HG03108 (cell line): ENCODE data around the gene DNAJC10.
"Not testable (repeated sequence)": the region's sequence is repeated elsewhere in the genome, so short reads cannot be mapped to it uniquely, and the experiment has no call there.

Source experiments
- ATAC-seq: cut with Tn5 transposase; IDR thresholded peaks from one replicate; pipeline ENCODE4 v1.9.1; 2021; ENCODE audit warnings: moderate library complexity; ENCODE audit not compliant: unreplicated experiment

The DNAJC10 gene

DNA sequence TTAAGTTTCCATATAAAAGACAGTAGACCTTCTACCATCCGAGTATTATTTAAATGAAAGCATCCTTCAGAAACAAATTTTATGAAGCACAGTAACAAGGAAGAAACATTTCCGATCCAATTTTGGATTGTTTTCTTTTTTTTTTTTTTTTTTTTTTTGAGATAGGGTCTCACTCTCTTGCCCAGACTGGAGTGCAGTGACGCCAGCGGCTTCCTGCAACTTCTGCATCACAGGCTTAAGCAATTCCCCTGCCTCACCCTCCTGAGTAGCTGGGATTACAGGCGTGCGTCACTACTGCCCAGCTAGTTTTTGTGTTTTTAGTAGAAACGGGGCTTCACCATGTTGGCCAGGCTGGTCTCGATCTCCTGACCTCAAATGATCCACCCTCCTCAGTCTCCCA lies 3.1 kb downstream of the DNAJC10 start:
- not testable (repeated sequence) for ATAC-seq

DNA sequence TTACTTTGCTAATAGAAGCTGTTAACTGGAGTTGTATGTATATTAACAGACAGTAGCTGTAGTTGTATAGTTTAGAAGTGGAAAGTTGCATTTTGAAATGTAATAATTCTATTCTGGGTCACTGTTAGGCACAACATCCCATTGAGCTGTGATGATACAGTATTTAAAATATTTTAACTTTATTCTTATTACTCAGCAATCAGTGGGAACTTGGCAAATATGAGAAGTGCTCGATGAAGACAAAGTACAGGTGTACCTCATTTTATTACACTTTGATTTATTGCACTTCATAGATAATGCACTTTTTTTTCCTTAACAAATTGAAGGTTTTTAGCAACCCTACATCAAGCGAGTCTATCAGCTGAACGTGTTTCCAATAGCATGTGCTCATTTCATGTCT lies 8.6 kb downstream of the DNAJC10 start:
- ATAC-seq, result no peak

DNA sequence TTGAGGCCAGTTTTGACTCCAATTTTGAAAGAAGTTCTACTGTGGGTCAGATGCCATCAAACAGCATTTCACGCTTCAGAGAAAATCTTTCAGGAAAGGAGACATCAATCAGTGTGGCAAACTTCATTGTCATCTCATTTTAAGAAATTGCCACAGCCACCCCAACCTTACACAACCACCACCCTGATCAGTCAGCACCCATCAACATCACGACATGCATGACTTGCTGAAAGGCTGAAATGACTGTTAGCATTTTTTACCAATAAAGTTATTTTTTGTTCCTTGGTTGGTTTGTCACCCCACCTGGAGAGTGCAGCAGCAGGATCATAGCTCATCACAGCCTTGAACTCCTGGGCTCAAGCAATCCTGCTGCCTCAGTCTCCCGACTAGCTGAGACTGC lies 10.4 kb downstream of the DNAJC10 start:
- ATAC-seq, result no peak

DNA sequence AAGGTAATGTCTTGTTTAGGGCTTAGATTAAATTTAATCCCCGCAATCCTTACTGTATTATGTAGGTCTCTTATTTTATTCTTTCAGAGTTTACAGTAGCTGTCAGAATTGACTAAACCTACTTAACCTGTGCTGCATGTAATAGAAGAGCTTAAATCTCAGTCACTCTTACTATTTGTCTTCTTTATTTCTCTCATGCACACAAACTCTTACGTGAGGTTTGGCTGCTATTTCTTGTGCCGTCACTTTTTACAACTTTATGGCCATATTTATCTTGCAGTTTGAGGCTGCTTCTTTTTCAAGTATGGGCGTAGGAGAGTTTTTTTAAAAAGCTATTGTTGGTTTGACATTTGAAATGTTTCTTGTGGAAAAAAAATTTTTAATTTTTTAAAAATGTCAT lies 12.0 kb downstream of the DNAJC10 start:
- ATAC-seq, result no peak

DNA sequence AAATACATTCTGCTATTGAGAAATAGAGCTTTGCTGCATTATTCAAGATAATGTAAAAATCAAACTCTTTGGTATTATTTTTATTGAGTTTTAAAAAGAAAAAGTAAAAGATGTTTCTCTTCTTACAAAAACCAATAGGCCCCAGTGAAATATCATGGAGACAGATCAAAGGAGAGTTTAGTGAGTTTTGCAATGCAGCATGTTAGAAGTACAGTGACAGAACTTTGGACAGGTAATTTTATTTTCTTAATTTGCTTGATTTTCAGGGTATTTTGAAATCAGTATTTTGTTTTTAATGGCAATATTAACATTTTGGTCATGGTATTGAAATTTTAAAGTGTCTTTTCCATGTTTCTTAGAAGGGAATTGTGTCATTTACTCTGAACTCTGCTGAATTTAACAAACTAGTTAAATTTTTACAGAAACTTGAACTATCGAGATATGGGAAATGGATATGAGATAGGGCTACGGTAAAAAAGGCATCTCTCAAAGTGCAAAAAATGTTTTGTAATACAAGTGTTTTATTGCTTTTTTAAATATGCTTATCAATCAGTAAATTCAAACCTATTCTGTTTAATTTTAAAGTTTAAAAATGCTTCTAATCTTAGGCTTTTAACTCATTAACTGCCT lies 13.8 kb downstream of the DNAJC10 start:
- ATAC-seq, result no peak

DNA sequence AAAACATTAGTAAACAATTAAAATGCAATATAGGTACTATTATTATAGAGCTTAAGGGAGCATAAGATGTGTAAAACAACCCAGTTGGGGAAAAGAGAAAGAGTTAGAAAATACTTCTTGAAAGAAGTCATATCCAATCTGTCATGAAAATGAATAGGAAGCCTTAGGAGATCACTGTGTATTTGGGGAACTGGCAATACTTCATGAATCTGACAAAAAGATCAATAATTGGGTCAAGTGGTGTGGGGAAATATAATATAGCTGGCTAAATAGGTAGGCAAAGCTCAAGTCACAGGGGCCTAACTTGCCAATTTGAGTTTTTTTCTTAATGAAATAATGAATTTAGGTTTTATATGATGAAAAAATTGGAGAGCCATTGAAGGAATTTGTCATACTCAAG lies 14.4 kb downstream of the DNAJC10 start:
- ATAC-seq, result no peak

DNA sequence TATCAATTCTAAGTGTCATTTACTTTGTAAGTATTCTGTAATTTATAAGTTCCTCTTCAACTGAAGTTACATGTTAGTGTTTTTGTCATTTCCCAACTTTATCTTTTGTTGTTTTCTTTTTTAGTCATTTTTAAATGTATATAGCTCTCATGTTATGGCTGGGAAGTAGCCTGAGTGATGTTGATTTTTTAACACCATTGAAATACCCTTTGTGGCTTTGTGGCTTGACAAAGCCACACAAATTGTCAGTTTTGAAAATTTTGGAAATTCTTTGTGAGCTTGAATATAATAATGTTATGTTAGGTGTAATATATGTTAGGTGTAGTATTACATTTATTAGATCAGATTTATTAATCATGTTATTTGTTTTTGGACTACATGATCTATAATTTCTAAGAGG lies 16.7 kb downstream of the DNAJC10 start:
- ATAC-seq, result no peak

DNA sequence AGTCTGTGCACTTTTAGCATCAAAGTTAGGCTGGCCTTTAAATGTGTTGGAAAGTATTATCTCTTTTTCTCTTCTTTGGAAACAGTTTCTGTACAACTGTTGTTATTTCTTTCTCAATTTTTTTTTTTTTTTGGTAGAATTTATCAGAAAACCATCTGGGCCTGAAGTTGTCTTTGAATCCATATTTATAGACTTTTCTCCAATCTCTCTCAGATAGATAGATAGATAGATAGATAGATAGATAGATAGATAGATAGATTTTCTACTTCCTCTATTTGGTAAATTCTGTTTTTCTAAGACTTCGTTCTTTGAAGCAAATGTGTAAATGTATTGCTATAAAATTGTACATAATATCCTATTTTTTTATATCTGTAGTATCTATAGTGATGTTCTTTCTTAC lies 17.5 kb downstream of the DNAJC10 start:
- ATAC-seq, result no peak

DNA sequence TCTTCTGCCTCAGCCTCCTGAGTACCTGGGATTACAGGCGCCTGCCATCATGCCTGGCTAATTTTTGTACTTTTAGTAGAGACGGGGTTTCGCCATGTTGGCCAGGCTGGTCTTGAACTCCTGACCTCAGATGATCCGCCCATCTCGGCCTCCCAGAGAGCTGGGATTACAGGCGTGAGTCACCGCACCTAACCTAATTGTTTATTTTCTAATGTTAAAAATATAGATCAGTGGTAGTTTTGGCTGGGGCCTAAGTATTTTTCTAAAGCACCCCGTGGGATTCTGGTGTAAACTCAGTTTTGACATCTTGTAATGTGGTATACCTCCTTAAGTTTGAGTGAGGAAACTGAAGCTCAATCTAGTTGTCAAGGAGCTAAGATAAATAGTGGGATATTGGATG lies 20.8 kb downstream of the DNAJC10 start:
- not testable (repeated sequence) for ATAC-seq

DNA sequence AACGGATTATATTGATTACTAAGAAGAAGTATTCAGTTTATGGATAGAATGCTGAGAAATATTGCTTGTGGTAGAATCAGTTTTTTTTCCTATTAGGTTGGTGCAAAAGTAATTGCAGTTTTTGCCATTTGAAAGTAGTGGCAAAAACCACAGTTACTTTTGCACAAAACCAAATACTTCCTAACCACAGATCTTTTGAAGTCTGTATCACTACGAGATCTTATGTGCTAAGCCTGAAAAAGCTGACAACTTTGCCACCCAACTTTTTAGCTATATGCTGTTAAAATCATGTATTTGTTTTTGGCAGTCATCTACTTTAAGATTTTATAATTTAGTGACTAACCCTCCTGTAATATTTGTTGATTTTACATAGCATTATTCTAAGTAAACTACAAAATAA lies 24.6 kb downstream of the DNAJC10 start:
- no peak for ATAC-seq

DNA sequence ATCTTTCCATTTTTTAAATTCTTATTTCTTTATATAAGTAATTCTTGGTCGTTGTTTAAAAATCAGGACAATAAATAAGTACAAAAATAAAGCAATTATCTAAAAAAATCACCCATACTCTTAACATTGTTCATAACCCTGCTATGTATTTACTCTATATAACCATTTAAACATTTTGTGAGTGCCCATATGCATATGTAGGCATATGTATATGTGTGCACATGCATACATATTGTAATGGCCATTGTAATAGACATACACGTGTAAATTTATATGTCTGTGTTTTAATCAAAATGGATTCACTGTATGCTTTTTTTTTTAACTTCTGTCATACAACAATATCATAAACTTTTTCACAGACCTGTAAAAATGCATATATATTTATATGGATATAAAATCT lies 25.6 kb downstream of the DNAJC10 start:
- ATAC-seq, result no peak

DNA sequence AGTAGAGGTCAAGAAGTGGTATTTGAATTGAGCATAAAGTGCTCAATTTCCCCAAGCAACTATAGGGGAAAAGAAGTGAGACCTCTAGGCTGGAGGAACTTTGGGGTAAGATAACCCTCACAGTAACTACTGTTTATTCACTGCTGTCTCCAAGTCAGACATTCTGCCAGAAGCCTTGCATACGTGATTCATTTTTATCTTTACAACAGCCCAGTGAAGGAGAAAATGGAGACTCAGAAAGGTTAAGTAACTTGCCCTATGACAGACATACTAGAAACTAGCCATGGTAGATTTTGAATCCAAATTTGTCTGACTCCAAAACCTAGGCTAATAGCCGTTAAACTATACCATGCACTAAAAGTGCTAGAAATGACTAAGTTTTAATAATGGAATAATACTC lies 28.4 kb downstream of the DNAJC10 start:
- no peak for ATAC-seq

DNA sequence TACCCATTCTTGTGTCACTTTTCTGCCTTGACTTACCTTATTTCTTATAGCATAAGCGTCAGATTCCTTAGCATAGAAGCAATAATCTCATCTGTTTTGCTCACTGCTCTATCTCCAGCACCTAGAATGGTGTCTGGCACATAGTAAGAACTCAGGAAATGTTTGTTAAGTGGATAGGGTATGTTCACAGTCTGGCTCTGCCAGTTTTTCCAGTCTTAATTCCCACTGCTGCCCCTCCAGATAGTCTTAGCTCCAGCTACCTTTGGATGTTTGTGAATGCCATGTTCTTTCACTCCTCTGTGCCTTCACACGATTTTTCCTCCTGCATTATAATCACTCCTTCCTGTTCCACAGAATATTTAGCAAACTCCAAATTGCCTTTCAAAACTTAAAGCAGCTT lies 29.0 kb downstream of the DNAJC10 start:
- no peak for ATAC-seq

DNA sequence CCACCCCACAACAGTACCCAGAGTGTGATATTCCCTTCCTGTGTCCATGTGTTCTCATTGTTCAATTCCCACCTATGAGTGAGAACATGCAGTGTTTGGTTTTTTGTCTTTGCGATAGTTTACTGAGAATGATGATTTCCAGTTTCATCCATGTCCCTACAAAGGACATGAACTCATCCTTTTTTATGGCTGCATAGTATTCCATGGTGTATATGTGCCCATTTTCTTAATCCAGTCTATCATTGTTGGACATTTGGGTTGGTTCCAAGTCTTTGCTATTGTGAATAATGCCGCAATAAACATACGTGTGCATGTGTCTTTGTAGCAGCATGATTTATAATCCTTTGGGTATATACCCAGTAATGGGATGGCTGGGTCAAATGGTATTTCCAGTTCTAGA lies 29.8 kb downstream of the DNAJC10 start:
- ATAC-seq, result not testable (repeated sequence)

DNA sequence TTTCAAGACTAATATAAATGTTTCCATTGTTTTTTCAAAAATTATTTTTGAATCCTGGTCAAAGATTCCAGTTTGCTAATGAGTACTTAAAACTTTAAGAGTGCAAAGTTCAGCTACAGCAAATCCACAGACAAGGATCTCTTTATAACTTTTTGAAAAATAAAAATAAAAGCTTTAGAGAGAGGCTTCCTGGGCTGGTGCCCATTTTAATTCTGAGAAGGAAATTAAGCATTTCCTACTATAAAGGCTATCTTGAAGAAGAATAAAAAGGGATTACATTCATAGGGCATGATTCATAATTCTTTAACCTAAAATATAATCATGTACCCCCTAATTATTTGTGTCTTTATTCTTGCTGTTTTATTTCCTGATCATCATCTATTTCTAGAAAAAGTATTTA lies 38.2 kb downstream of the DNAJC10 start:
- ATAC-seq, result no peak

DNA sequence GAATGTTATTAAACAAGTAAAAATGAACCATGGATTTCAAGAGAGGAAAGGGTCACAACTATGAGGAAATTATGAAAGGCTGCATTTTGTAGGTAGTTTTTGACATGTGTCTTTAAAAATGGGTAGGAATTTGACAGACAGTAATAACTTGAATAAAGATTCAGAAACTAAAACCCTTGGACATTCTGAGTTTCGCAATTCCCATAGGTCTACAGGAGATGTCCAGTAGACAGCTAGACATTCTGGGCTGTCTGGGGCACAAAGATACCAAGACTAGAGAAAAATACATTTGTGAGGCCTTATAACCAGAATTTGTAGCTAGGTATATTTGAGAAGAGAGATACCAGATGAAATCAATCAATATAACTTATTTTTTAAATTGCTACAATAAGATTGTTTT lies 42.3 kb downstream of the DNAJC10 start:
- ATAC-seq, result no peak

DNA sequence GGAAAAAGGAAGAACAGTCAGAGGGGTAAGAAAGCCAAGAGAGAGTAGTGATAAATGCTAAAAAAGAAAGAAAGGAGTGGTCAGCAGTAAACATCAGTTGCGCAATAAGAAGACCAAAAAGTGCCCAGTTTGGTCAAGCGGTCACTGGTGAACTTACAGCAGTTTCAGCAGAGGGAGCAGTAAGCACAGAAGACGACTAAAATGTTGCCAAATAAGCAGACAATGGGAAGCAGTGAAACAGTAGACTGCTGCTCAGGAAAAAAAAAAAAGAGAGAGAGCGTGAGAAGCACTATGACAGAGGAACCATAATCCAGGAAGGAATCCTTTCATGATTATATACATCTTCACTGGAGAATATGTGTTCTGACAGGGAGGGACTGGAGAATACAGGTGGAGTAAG lies 45.8 kb downstream of the DNAJC10 start:
- no peak for ATAC-seq

DNA sequence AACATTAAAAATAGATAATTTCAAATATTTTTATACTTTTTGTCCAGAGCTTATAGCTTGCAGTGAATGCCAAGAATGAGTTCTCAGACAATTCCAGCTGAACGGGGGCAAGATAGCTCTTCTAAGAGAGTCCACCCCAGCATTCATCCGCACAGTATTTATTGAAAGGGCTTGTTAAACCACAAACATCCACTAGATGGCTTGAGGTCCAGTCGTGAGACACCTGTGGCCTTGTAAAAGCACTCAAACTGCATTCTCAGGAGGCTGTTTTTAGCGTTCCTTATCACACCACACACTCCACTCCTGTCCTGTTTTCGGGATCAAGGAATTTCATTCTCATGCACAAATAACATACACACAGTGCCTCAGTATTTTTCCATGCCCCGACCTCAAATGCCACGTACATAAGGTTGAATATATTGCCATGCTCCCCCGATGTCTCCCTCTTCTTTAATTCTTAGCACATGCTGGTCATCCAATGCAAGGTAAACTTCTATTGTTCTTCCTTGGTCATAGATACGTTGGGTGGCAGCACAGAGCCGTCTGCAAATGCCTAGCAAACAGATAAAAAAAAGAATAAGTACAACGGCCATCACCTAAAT lies 47.4 kb downstream of the DNAJC10 start:
- ATAC-seq, result no peak

DNA sequence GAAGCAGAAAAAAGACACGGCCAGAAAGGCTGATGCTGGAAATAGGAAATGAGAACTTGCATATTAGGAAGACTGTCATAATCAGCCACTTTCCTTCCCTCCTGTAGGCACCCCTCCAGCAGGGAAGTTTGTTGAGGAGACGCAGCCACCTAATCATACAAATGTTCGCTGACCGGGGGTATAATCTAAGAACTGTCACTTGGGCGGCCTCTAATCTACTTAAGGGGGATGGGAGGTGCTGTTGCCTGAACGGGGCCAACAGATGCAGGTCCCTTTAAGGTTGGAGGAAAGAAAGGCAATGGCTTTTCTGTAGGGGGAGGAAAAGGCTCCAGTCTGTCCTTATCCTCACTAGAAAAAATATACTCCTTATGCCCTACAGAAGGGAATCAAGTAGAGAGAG lies 50.6 kb downstream of the DNAJC10 start:
- ATAC-seq, result no peak

DNA sequence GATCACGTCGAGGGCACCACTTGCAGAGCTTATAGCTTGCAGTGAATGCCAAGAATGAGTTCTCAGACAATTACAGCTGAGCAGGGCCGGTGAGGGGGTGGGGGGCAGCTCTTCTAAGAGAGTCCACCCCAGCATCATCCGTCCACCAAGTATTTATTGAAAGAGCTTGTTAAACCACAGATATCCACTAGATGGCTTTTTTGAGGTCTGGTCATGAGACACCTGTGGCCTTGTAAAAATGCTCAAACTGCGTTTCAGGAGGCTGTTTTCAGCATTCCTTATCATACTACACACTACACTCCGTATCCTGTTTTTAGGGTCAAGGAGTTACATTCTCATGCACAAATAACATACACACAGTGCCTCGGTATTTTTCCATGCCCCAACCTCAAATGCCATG lies 51.5 kb downstream of the DNAJC10 start:
- no peak for ATAC-seq

DNA sequence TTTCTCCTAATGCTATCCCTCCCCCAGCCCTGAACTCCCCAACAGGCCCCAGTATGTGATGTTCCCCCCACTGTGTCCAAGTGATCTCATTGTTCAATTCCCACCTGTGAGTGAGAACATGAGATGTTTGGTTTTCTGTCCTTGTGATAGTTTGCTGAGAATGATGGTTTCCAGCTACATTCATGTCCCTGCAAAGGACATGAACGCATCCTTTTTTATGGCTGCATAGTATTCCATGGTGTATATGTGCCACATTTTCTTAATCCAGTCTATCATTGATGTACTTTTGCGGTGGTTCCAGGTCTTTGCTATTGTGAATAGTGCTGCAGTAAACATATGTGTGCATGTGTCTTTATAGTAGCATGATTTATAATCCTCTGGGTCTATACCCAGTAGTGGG lies 52.9 kb downstream of the DNAJC10 start:
- not testable (repeated sequence) for ATAC-seq

DNA sequence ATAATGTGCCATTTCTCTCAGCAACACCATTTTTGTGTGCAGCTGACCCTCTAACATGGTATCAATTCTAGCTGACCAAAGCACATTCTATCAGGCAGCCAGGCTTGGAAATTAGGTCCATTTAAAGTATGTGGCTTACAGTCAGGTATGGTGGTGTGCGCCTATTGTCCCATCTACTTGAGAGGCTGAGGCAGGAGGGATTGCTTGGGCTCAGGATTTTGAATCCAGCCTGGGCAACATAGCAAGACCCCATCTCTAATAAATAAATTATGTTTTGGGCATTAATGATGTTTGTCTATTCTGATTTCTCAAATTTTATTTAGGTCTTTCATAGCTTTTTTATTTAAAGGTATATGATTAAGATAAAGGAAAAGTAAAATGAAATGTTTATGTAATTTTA lies 63.3 kb downstream of the DNAJC10 start:
- ATAC-seq, result no peak

DNA sequence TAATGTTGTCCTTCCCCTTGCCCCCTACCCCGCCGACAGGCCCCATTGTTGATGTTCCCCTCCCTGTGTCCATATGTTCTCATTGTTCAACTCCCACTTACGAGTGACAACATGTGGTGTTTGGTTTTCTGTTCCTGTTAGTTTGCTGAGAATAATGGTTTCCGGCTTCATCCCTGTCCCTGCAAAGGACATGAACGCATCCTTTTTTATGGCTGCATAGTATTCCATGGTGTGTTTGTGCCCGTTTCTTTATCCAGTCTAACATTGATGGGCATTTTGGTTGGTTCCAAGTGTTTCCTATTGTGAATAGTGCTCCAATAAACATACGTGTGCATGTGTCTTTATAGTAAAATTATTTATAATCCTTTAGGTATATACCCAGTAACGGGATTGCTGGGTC lies 65.0 kb downstream of the DNAJC10 start:
- not testable (repeated sequence) for ATAC-seq
